HG03108 (cell line): Measurements from ENCODE around the gene TNFRSF19.

Experiments
- ATAC-seq: cut with Tn5 transposase; IDR thresholded peaks from one replicate; pipeline ENCODE4 v1.9.1; 2021; ENCODE audit warnings: moderate library complexity; ENCODE audit not compliant: unreplicated experiment

The TNFRSF19 gene

GRCh38 chr13:23679220-23679619, 109.0 kb downstream of the TNFRSF19 start:
- ATAC-seq = no peak

DNA sequence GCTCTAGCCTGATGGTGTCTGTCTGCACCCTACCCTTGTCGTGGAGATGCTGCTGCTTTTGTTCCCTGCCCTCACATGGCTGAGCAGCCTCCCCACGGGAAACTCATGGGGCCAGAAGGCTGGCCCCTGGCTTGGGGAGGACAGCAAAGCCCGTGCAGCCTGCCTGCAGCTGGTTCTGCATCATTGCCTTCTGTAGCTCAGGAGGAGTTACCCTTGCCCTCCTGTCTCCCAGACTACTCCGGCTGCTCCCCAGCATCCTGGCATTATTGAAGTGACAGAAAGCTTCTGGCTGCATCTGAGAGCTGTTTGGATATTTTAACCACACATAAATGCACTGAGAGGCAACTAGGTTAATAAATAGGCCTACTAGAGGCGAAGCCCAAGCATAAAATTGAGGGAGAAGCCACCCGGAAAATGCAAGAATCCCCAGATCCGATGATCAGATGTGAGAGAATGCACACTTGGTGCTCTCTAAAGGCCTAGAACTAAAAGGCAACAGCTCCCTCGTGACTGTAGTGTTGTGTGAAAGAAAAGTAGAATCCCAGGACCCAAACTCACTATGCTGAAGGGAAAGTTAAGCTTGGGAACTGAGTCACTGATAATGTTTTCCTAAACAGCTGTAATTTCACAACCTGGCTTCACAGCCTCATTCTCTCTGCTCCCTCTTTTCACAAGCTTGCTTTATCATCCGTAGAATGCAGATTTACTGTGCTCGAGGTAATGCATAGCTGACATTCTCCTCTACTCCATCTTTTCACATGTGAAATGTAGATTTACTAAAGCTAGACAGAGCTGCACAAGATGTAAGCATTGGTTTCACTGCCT, 110.8 kb downstream of the TNFRSF19 start:
- ATAC-seq = no peak

DNA sequence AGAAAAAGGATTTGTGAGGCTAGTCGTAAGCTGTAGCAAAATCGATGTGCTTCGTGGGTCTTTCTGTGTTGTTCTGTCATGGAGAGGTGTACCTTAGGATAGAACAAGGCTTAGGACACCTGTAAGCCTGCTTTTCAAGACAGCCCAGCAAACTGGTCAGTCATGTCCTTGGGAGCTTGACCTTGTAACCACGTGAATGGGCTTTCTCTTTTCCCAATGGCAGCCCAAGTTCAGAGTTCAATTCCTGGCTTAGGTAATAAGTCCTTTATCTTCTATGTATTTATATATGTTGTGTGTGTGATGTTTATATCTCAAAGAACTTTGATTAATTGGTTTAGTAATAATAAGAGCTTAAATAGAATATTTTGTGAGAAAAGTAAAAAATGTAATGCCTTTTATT, 112.9 kb downstream of the TNFRSF19 start:
- ATAC-seq = no peak

GRCh38 chr13:23684647-23685046, 114.4 kb downstream of the TNFRSF19 start:
- ATAC-seq = no peak

GRCh38 chr13:23685416-23685815, 115.2 kb downstream of the TNFRSF19 start:
- ATAC-seq = no peak

DNA sequence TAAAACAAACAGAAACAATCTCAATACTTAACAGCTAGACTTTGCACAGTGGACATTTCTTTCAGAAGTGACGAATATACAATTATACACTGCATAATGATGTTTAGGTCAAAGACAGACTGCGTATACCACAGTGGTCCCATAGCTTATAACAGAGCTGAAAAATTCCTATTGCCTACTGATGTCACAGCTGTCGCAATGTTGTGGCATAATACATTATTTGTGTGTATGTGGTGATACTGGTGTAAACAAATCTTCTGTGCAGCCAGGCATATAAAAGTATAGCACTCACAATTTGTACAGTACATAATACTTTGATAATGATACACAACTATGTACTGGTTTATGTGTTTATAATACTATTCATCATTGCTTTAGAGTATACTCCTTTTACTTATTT, 116.7 kb downstream of the TNFRSF19 start:
- ATAC-seq = no peak

DNA sequence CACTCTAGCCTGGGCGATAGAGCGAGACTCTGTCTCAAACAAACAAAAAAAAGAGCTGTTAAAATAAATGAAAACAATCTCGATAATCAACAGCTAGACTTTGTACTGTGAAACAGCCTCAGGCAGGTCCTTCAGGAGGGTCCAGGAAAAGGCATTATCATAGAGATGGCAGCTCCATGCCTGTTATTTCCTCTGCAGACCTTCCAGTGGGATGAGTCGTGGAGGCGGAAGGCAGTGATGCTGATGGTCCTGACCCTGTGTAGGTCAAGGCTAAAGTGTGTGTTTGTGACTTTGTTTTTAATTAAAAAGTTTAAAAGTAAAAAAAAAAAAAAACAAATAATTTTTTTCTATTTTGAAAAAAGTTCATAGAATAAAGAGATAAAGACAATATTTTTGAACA, 117.4 kb downstream of the TNFRSF19 start:
- ATAC-seq = no peak

GRCh38 chr13:23688336-23688735, 118.1 kb downstream of the TNFRSF19 start:
- no peak for ATAC-seq

DNA sequence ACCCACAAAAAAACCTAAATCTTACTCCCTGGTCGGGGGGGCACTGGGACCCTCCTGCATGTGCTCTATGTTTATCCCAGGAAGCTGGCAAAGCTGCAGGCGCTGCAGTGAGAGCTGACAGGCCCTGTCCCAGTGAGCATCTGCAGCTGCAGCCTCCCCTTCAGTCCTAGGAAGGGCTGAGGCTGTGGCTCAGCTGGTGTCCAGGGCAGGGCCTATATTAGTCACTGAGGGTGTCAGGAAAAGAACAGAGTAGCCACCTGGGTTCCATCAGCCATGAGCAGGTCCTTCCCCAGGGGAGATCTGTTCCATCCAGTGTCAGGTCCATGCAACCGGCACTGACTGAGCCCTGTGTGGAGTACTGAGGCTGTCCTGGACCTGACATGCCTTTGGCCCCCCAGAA, 120.5 kb downstream of the TNFRSF19 start:
- ATAC-seq = no peak

- ATAC-seq = no peak
Measured at GRCh38 chr13:23692816-23693215, 122.6 kb downstream of the TNFRSF19 start.

DNA sequence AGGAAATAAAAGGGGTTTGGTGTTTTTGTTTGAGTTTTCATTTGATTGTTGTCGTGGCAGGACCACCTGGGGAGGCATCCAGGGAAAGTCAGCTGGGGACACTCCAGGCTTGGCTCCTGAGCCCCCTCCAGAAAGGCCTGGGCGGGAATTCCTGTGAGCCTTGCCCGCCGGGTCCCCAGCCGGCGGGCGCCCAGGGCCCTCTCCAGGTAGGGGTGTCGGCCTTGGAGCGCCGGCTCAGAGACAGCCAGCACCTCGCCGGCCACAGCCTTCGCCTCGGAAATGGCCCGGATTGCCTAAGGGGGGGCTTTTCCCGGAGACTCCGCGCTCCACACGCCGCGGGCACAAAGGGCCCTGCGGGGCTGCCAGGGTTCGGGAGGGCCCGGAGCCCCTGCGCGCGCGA, 125.0 kb downstream of the TNFRSF19 start:
- ATAC-seq = no peak

DNA sequence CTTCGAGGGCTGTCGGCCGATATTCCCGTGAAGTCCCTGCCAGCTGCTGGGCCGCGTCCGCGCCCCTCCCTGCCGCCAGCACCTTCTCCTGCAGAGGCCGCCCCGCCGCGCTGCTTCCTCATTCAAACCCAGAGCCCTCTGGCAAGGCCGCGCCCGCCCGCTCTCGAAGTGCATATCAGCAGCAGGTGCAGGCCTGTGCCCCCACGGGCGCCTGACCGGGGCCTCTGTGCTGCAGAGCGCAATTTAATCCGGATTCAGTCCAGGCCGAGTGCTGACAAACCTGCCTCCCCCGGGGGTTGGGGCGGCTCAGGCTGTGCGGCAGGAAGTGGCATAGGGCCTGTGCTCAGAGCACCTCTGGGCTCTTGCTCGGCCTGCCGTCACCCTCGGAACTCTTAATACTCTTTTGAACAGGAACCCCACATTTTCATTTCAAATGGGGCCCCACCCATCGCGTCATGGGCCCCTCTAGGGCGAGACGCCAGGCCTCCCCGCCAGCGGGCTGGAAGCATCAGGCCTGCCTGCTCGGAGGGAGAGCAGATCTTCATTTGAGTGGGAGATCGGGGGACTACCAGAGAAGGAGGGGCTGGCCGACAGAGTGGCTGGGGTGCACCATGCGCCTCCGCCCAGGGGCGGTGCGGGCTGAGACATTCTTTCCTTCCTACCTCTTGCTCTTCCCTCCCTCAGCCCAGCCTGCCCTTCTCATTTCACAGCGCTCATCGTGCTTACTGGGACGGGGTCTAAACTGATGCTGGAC, 125.7 kb downstream of the TNFRSF19 start:
- peak; percentile 91 for ATAC-seq

DNA sequence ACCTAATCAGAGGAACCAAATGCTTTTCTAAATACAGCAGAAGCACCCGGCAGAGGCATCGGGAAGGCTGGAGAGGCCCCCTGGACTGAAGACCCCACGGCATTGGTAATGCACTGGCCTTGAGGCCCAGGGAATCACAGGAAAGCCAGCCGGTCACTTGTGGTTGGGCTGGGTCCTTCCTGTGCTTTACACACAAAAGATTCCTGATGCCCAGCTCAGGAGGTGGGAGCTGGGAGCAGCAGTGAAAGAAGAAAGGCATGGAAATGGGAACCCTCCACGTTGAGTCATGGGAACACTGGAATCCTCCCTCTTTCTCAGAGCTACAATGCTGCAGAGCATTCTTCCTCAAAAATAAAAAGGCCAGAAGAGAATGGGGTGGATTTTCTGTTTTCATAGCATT, 126.4 kb downstream of the TNFRSF19 start:
- ATAC-seq = no peak

- no peak for ATAC-seq
Measured at GRCh38 chr13:23697772-23698313, 127.6 kb downstream of the TNFRSF19 start.

GRCh38 chr13:23699271-23699670, 129.1 kb downstream of the TNFRSF19 start:
- ATAC-seq = no peak

DNA sequence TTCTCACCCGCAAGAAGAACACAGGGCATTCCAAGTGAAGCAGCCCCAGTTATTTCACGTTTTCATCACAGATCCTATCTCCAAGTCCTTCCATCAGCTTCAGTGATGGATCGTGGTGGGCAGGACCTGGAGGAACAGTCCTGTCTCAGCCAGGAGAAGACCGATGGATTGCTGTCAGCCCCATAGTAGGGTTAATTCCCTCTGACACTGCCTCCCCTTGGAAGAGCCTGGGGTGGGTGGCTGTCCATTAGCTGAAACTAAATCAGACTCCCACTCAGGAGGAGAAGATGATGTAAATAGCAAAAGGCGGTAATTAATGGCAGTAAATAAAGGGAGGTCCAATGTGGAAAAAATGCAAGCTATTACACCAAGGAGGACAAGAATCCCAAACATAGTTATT, 131.0 kb downstream of the TNFRSF19 start:
- no peak for ATAC-seq

GRCh38 chr13:23701636-23702035, 131.4 kb downstream of the TNFRSF19 start:
- ATAC-seq = no peak

GRCh38 chr13:23703246-23703860, 133.1 kb downstream of the TNFRSF19 start:
- ATAC-seq = no peak

DNA sequence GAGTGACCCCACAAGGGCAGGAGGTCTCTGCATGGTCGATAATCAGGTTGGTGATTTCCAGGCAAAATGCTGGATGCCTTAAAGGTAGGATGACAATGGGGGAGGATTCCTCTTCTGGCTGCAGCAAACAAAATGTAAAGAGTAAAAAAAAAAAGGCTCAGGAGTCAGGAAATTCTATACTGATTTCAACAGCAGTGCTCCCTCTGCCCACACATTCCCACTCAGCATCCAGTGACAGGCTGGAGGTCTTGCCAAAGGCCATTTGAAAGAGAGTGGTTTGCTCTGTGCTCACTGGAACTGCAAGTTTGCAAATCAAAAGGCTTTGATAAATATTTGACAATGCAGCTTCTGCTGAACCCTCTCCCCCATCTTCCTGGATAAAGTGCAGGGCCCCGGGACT, 135.4 kb downstream of the TNFRSF19 start:
- no peak for ATAC-seq

GRCh38 chr13:23707674-23708073, 137.5 kb downstream of the TNFRSF19 start:
- ATAC-seq = no peak

DNA sequence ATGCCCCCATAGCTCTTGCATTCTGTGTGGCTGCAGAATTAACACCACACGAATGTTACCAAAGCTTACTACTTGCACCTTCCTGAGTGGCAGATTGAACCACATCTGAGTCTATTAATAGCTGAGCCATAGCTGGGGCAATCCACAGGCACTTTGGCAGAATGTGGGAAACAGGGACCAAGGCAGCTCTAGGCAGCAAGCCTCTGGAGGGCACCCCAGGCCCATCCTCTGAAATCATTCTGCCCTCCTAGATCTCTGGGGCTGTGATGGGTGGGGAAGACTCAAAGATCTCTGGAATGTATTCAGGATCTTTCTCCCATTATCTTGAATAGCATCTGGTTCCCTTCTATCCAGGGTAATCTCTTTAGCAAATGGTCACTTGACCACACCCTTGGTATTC, 139.3 kb downstream of the TNFRSF19 start:
- no peak for ATAC-seq

DNA sequence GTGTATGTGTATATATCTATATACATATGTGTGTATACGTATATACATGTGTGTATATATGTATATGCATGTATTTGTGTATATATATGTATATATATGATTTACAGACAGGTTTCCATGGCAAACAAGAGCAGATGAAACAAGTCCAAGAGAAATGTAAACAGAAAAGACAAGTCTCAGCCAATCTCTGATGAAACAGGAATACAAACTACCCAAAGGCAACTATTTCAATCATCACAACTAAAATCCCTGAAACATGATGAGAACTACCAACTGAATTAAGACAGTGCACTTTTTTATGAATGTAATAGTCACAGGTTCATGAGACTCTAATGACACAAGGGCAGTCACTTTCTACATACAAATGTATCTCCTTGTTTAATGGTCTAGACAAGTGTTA, 140.2 kb downstream of the TNFRSF19 start:
- ATAC-seq = no peak
